Cardiac muscle cell (in vitro differentiated cells and primary cell): ENCODE measurements around the gene FCGR2B. TPM values are rescaled to one million over a fixed set of nuclear protein-coding genes. Genes with fewer than 3 reads are reported as not detected.
"Not testable (repeated sequence)": the region's sequence is repeated elsewhere in the genome, so short reads cannot be mapped to it uniquely, and the experiment has no call there.

Experiments
- DNase-seq, 2 donors: peaks; one replicate each; pipeline versions ENCODE4 v3.0.0 to v3.0.0-alpha.2; 2010 to 2017; ENCODE audit warnings: low read depth in 1 of 2, low spot score in 1 of 2
- H3K27ac ChIP-seq: fragments of 200-600 bp; sonication (generic); 2 replicates; pipeline ENCODE4 v1.5.1; 2016
- H3K27me3 ChIP-seq: fragments of 200-600 bp; sonication (generic); 2 replicates; pipeline ENCODE4 v1.6.0; 2016; ENCODE audit warnings: control low read depth
- H3K36me3 ChIP-seq: fragments of 200-600 bp; sonication (generic); 2 replicates; pipeline ENCODE4 v1.5.1; 2016; ENCODE audit warnings: control low read depth
- H3K4me1 ChIP-seq: fragments of 200-600 bp; sonication (generic); 2 replicates; pipeline ENCODE4 v1.8.1; 2017; ENCODE audit warnings: low read depth, mild to moderate bottlenecking, mixed run types
- H3K4me3 ChIP-seq: fragments of 200-600 bp; sonication (generic); 2 replicates; pipeline ENCODE4 v1.5.1; 2016; ENCODE audit warnings: mild to moderate bottlenecking
- H3K9me3 ChIP-seq: fragments of 200-600 bp; sonication (generic); 2 replicates; pipeline ENCODE4 v1.5.1; 2017; ENCODE audit warnings: low read depth, mild to moderate bottlenecking, control low read depth
- polyA plus RNA-seq: library from polyadenylated mRNA; unstranded; fragments of >200 nt; fragmentation: Nextera tagmentation; extraction: Ambion mirVana; gene quantifications from 2 replicates; pipeline ENCODE4 v1.2.1, GENCODE V29; 2016
- total RNA-seq: library from RNA; depleted of rRNA; stranded (reverse); fragments of >200 nt; gene quantifications from 2 replicates; pipeline ENCODE4 v1.2.3, GENCODE V29; 2016

The FCGR2B gene
- total RNA-seq (not detected in 2 replicates), polyA plus RNA-seq (not detected in 2 replicates)

GRCh38 chr1:161662684-161663339, at the start of gene FCGR2B:
FCGR2B (plus strand) TSS chr1:161663143; CDS start chr1:161663242, 99 bp downstream.
- not testable (repeated sequence) for DNase-seq

GRCh38 chr1:161616417-161616816, 46.5 kb upstream of the FCGR2B start:
- not testable (repeated sequence) for H3K27ac ChIP-seq, DNase-seq

More at GRCh38 chr1:161662684-161663339, at the start of gene FCGR2B:
- not testable (repeated sequence) for H3K9me3 ChIP-seq, H3K27me3 ChIP-seq, H3K4me3 ChIP-seq, H3K27ac ChIP-seq, H3K4me1 ChIP-seq, H3K36me3 ChIP-seq

DNA sequence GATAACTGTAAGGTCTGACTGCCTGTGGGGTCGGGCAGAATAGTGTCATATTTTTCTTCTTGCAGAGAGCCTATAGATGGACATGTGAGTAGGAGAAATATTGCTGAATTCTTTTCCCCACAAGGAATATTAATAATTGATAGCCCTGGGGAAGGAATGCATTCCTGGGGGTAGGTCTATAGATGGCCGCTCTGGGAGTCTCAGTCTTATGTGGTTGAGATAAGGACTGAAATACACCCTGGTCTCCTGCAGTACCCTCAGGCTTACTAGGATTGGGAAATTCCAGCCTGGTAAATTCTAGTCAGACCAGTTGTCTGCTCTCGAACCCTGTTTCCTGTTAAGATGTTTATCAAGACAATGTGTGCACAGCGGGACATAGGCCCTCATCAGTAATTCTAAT, 44.4 kb upstream of the FCGR2B start:
- not testable (repeated sequence) for H3K4me1 ChIP-seq, H3K4me3 ChIP-seq, DNase-seq, H3K9me3 ChIP-seq, H3K36me3 ChIP-seq, H3K27ac ChIP-seq
- H3K27me3 ChIP-seq = peaks cover 21% of the 10 kb centered on the region

More at GRCh38 chr1:161616417-161616816, 46.5 kb upstream of the FCGR2B start:
- not testable (repeated sequence) for H3K36me3 ChIP-seq, H3K4me3 ChIP-seq, H3K4me1 ChIP-seq, H3K9me3 ChIP-seq, H3K27me3 ChIP-seq

- DNase-seq, H3K27ac ChIP-seq, H3K36me3 ChIP-seq, H3K4me3 ChIP-seq, H3K9me3 ChIP-seq, H3K4me1 ChIP-seq: not testable (repeated sequence)
- peaks cover 21% of the 10 kb centered on the region for H3K27me3 ChIP-seq
Measured at GRCh38 chr1:161620399-161620798, 42.5 kb upstream of the FCGR2B start.

DNA sequence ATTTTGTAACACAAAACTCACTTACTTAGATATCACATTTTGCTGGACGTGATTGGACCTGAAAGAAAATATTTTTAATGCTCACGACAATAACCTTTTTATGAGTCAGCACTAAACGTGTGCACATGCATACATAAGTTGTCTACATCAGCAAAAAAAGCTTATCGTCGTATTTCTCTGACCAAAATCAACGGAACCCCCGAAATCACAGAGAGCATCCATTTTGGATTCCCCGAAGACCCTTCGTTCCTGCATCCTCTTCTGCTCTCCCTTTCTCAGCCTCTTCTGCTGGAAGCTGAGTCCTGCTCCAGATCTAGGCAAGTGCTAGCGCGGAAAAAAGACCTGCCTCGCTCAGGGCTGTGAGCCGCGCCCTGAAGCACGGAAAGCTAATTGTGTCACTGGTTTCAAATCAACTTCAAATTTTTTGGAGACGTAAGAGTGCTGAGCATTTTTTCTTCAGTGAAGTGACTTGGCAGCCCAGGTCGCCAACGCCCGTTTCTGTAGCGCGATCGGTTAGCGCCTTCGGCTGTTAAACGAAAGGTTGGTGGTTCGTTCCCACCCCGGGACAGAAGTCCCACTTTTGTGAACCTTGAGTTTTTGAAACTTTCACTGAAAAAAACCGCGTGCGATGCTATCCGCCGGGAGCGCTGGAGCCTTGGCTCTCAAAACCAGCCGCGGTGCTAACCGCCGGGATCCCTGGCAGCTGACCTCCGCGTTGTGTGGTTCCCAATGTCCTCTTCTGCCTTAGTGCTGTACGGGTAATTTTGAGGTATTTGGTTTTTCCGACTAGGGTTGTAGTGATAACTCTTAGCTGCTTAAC, 41.6 kb upstream of the FCGR2B start:
- not testable (repeated sequence) for H3K4me1 ChIP-seq, H3K36me3 ChIP-seq, H3K9me3 ChIP-seq, H3K27ac ChIP-seq
- H3K27me3 ChIP-seq = peaks cover 21% of the 10 kb centered on the region
- DNase-seq = peak; percentile 51 to 77
- H3K4me3 ChIP-seq = peak overlapping the region; percentile 52

DNA sequence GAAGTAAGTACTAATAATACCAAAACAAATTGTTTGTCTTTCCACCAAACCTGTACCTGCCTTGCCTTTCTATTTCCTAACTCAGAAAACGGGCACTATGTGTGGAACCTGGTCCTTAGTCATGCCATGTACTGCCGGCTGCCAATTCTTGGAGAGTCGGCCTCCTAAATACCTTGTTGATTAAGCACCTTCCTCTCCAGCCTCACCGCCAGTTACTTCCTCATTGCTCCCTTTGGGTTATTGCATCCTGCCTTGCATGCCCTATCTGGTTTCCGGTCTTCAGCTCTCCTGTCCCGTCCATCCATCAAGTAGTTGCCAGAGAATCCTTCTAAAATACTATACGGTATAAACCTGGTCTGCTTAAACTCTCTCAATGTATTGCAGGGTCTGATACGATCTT, 40.9 kb upstream of the FCGR2B start:
- DNase-seq, H3K9me3 ChIP-seq, H3K4me1 ChIP-seq, H3K36me3 ChIP-seq, H3K4me3 ChIP-seq, H3K27ac ChIP-seq: not testable (repeated sequence)
- H3K27me3 ChIP-seq = peaks cover 21% of the 10 kb centered on the region

DNA sequence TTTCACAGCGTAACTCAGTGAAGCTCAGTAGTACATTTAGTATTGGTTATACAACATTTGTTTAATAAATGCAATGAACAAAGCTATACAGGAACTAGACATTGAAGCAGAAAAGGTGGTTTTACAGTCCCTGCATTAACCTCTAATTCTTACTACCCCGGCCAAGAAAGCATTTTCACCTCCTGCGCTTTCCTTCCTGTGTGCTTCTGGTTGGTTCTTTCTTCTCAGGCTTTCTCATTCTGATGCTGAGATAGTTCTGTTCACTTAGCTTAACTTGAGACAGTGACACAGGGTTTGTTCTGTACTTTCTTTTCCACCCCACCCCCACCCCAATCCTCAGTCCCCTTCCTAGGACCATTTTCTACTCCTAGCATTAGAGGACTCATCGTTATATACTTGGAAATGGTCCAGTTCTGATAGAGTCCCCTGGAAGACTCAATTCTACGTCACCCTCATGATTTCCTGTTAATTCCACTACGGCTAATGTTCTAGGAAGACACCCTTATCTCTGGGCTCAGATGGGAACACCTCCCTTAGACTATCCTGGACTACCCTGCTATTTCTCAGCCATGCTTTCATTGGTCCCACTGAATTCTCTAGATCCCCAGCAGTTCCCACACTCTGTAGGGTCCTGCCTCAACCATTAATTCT, 39.4 kb upstream of the FCGR2B start:
- not testable (repeated sequence) for H3K4me1 ChIP-seq, H3K27ac ChIP-seq, H3K4me3 ChIP-seq, H3K9me3 ChIP-seq, DNase-seq, H3K36me3 ChIP-seq
- peaks cover 21% of the 10 kb centered on the region for H3K27me3 ChIP-seq

DNA sequence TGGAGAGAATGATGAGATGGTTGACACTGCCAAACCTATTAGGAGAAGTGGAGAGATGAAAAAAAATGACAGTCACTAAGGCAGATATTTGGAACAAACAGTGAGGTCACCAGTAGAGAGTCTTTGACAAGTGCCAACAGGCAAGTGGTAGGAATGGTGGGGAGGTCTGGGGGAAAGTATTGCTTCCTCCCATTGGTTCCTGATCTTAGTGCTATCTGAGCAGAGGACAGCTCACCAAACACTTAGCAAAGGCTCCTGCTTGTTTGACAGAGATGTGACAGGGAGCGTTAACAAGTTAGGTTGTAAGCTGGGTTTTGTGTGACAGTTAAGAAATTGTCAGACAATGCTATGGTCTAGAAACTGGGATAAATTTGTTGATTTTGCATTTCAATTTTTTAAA, 38.3 kb upstream of the FCGR2B start:
- peaks cover 21% of the 10 kb centered on the region for H3K27me3 ChIP-seq
- H3K27ac ChIP-seq, DNase-seq, H3K9me3 ChIP-seq, H3K36me3 ChIP-seq, H3K4me1 ChIP-seq, H3K4me3 ChIP-seq: not testable (repeated sequence)

- peaks cover 10% of the 10 kb centered on the region for H3K27me3 ChIP-seq
- not testable (repeated sequence) for H3K36me3 ChIP-seq, DNase-seq, H3K27ac ChIP-seq, H3K4me3 ChIP-seq, H3K9me3 ChIP-seq, H3K4me1 ChIP-seq
Measured at GRCh38 chr1:161626445-161627146, 36.3 kb upstream of the FCGR2B start.

- H3K27me3 ChIP-seq, H3K4me3 ChIP-seq, H3K27ac ChIP-seq, DNase-seq, H3K4me1 ChIP-seq, H3K36me3 ChIP-seq, H3K9me3 ChIP-seq: not testable (repeated sequence)
Measured at GRCh38 chr1:161630128-161630742, 32.7 kb upstream of the FCGR2B start.
